HG03103 (cell line): ENCODE measurements around the gene AGXT.

Experiments
- ATAC-seq: cut with Tn5 transposase; IDR thresholded peaks from one replicate; pipeline ENCODE4 v1.9.1; 2021; ENCODE audit warnings: low read depth; ENCODE audit not compliant: unreplicated experiment

Gene AGXT

DNA sequence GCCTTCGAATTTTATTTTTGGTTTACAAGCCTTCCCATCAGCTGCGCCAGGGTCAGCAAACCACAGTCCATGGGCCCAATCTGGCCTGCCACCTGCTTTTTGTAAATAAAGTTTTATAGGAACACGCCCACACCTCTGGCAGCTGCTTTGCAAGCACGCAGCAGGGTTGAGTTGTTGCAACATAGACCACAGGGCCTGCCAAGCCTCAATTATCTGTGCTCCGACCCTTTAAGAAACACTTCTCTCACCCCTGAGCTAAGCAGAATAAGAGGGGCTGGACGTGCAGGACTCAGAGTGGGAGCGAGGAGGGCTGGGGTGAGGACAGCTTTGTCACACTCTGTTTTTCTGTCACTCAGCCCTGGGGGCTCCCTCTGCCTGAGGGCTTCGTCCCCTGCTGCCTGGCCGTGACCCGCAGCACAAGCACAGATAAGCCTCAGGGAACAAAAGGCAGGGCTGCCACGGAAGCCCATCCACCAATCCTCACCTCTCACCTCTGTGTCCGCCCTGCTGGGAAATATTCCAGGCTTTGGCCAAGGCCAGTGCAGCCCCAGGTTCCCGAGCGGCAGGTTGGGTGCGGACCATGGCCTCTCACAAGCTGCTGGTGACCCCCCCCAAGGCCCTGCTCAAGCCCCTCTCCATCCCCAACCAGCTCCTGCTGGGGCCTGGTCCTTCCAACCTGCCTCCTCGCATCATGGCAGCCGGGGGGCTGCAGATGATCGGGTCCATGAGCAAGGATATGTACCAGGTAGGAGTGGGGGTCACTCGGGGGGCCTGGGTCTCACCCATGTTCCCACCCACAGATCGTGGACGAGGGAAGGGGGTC is at the start of gene AGXT:
TSS of gene AGXT (plus strand) at position 539 of the 823 bp plus-strand sequence. CDS start at position 581, 42 bp downstream.
- no peak for ATAC-seq

DNA sequence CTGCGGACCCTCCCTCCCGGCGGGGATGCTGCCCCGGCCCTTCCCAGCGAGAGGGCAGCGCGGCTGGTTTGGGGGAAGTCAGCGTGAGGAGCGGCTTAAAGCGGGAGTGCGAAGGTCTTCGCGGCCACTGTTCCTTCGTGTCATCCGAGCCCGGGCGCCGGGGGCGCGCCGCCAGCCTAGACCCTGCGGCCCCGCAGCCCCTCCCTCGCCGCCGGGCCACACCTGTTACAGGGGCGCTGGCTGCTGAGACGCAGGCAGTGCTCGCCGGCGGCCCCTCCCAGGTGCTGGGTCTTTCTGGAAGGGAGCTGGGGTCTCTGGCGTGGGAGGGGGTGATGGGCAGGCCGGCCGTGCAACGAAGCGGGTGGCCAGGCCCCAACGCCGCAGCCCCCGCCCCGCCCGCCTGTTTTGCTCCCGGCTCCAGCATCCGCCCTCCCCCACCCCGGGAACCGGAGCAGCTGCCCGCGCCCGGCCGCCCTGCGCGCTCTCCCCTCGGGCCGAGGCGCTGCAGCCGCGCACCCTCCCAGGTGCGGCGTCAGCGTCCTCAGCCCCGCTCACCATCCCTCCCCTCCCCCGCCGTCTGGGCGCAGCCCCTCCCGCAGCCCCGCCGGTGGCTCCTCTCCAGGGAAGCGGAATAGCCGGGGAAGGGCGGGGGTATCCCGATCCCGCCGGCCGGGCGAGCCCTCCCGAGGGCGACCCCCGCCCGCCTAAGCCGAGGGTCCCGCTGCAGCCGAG is 49.3 kb upstream of the AGXT start:
- ATAC-seq = no peak

DNA sequence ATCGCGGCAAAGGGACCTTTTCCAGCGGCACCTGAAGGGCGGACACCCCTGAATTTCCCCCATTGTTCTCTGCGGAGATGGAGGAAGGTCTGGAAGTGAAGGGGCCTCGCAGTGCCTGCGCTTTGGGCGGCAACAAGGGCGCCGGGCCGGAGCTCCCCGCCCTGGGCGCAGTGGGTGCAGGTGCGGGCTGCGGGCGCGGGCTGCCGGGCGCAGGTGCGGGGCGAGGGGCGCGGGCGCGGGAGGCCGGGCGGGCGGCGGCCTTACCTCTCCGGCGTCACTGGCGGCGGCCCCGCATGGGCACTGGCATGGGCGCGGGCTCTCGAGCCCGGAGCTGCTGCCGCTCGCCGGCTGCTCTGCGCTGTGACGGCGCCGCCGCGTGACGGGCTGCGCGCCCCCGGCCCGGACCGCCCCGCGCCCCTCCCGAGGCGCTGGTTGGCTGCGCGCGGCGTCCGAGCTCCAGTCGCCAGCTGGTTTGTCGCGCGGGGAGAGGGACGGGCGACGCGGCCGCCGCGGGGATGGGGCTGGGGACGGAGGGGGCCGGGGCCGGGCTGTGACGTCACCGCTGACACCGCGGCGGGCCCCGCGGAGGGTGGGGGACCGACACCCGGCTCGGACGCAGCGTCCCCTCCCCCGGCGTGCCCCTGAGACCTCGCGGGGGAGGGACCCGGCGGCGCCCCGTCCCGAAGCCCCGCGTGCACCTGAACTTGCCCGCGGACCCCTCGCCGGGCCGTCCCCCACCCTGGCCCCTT is 48.6 kb upstream of the AGXT start, which contains the start of gene KIF1A:
TSS of gene KIF1A (minus strand) at position 362 of the 749 bp plus-strand sequence. CDS start 22,467 bp downstream, outside the sequence.
- no peak for ATAC-seq

DNA sequence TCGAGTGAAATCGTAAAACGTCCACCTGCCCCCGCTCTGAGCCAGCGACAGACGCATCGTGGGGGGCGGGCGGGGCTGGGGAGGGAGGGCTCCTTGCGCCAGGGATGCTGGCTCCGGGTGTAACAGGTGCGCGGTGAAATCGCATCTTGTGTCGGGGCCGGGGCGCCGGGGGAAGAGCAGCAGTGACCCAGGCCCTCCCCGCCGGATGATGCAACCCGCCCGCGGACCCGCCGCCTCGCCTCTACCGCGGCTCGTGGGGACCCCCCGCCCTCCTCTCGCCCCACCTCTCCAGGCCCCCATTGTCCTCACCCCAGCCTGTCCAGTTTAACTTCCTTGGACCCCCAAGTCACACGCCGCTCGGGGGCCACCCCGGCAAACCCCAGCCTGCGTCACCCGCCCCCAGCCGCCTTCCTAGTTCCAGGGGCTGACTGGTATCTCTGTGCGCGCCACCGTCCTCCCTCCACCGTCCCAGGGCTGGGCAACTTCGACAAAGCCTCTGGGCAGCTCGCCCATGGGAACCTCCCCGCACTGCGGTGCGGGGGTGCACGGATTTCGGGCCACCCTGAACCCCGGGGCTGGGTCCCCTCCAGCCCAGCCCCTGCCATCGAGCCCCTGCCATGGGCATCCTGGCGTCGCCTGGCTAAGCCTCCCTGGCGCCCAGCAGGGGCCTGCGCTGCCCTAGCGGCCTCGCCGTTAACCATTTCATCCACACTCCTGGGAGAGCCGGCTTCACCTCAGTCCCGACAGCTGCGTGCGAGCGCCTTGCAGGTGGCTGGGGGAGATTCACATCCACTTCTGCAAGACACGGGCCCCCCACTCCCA is 47.8 kb upstream of the AGXT start:
- ATAC-seq = no peak

DNA sequence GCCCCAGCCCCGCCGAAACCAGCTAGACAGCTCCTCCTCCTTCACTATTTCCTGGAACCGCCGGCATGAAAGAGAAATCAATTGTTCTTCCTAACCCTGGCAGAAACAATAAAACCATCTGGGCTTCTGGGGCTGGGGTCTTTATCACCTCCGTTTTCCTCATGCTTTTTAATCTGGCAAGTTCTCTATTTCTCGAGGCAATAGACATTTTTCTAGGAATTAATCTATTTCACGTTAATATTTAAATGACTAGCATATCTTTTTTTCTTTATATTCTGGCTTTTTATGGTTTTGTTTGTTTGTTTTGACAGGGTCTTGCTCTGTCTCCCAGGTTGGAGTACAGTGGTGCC is 47.2 kb upstream of the AGXT start:
- ATAC-seq = no peak

DNA sequence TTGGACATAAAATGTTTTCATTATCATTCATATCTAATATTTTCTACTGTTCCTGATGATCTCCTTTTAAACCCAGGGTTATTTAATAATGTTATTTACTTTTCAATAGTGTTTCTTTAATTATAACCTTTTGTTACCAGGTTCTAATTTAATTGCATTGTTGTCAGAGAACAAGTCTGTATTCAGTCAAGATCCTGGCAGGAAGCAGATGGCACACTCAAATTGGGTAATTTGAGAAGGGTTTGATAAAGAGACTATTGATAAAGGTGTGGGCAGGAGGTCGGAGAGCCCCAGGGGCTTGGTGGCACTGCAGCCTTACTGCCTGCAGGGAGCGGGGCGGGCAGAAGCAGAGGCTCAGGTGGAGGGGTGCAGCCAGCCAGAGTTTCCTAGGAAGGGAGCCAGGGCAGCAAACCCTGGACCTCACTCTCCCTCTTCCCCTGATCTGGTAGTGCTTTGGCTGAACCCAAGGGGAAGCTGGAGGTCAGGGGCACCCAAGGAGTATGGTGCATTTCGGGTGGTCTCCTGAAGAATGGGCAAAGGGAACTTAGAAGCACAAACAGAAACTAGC is 46.3 kb upstream of the AGXT start:
- no peak for ATAC-seq

DNA sequence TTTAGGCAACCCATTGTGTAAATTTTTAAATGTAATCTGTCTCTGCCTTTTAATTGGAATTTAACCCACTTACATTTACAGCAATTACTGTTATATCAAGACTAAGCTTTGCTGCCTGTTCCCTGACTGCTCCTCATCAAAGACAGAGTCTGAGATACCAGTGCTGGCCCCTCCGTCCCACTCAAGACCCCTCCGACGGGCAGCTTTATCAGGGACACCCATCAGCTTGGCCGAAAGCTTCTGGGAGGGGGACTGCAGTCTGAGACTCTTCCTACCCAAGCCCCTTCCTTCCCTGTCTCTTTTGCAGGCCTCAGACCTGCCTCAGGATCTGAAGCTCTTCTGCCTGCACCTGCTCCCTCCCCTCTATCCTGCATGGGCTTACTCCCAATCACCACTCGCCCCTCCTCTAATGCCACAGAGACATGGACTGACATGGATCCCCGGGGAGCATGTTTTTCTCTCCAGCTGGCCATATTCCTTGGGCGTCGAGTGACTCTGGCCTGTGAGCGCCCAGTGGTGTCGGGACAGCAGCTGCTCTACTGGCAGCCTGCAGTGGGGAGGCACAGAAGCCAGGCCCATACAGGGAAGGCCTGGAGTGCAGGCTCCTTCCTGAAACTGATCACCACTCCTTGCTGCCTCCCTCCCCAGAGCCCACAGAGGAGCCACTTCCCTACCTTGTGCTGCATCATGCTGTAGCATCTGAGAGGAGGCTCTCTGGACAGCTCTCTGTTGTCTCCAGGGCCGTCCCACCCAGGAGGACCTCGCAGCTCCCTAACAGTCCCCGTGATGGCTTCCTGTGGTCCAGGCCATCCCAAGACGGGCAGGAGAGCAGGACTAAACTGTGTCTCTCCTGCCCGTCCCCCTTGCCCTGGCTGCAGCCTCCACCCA is 44.9 kb upstream of the AGXT start:
- ATAC-seq = no peak

DNA sequence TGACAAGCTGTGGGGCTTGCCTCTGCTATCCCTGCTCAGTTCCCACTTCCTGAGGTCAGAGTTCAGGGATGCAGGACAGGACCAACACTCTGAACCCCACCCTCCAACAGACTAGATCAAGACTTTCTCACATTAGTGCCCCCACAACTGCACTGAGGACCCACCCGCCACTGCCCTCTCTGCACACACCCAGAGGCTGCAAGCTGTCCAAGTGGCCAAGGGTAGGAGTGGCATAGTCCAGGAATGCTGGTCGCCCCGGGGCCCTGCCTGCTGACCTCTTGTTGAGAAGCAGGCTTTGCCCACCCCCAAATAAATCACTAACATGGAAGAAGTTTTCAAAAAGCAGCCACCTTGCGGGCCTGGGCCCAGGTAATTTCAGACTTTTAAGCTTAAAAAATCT is 43.1 kb upstream of the AGXT start:
- ATAC-seq = no peak

DNA sequence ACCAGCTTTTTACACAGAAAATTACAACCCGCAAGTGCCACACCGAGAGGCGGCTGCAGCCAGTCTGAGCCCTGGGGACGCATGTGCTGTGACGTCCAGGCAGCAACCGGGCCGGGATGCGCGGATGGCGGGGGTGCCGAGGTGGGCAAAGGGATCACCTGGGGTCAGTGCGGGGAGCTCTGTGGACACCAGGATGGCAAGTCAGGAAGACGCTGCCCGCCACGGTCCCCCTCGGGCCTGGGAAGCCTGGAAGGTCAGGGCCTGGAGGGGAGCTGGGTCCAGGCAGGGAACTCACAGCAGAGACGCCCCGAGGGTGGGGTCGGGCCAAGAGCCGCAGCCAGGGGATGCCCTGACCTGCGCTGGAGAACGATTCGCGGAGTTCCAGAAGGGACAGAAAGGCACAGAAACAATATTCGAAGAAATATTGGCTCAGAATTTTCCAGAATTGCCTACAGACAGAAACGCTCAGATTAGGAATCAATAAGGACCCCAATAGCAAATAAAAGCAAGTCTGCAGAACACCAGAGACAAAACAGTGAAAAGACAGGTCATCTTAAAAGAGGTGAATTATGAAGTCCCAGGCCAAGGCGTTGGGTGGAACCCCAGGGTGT is 36.9 kb upstream of the AGXT start:
- ATAC-seq = no peak

DNA sequence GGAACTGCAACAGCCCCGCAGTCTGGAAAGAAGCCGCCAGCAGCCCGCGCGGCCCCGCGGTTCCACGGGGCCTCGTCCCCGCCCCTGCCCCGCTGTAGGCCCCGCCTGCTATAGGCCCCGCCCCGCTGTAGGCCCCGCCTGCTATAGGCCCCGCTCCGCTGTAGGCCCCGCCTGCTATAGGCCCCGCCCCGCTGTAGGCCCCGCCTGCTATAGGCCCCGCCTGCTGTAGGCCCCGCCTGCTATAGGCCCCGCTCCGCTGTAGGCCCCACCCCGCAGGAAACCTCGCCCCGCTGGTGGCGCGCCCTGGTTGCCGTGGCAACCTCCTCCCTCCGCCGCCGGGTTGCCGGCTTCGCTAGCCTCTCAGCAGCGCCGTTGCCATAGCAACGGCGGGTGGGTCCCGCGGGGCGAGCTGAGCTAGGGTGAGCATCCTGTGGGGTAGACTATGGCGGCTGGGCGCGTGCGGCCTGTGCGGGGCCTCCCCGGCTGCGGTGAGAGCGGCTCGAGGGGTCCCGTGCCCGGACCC is 36.4 kb upstream of the AGXT start:
- peak; percentile 92 for ATAC-seq

DNA sequence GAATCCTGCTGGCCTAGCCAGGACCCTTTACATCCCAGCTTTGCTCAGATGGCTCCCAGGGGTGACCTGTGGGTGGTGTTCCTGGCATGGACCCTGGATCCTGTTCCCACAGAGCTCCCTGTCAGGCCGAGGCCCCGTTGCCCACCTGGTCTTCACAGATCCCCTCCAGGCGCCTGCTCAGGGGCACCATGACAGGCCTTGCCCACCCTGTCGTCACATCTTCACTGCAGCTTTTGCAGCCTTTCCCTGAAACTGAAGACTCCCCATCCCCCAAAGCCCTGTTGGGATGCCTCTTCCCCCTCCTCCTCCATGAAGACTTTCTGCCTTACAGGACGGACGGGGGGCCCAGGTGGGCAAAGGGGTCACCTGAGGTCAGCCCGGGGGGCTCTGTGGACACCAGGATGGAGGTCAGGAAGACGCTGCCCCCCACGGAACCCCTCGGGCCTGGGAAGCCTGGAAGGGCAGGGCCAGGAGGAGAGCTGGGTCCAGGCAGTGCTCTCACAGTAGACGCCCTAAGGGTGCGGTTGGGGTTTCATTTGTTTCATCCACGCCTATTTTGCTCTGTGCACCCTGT is 35.6 kb upstream of the AGXT start:
- ATAC-seq = no peak

DNA sequence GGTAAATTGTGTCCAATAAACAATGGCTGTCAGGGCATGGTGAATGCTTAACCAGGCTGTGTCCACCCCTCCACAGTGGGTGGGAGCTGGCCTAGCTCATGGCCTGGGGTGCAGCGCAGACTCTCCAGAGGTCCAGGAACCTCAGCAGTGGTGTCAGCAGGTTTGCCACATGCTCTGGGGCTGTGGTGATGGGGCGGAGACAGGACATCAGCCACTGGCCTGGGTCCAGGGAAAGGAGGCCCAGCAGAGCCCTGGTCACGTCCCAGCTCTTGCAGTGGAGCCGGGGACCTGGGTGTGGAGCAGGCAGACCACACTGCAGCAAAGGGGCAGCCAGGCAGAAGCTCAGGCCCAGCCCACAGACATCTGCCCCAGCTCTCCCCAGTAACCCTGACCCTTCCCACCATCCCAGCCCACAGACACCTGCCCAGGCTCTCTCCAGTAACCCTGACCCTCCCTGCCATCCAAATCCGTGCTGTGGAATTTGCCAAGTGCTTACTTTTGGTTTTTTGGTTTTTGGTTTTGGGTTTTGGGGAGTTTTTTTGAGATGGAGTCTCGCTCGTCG is 34.8 kb upstream of the AGXT start:
- no peak for ATAC-seq

DNA sequence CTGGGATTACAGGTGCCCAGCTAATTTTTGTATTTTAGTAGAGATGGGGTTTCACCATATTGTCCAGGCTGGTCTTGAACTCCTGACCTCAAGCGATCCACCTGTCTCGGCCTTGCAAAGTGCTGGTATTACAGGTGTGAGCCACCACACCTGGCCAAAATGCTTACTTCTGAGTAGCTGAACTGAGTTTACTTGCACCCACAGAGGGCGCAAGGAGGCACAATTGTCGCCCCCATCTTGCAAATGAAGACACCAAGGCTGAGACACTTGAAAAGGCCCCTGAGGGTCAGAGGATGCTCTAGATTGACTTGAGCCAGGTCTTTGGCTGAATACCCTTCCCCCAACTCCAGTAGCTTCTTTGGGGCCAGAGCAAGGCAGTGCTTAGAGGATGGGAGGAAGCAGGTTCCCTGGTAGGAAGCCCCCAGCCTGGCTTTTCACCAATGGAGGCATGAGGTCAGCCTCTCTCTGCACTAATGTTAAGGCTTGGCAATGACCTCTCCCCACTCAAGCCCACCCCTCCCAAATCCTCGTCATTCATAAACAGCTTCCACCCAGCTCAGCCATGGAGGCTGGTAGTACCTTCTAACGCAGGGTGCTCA is 34.1 kb upstream of the AGXT start:
- no peak for ATAC-seq

DNA sequence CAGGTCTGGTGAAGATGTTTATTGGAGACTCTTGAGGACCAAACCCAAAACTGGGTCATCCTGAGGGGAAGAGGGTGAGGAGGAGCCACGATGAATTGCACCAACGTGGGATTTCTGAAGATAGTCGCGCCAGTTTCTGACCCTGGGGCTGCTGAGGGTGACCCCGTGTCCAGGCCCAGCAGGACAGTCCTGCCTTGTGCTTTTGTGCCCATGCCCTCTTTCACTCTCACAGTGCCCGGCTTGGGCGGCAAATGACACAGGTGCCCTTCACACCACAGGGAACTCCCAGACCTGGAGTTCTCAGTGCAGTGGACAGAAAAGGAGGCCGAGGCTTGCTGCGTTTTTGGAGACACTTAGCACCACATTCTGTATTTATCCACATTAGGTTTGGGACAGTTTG is 33.1 kb upstream of the AGXT start:
- ATAC-seq = no peak

DNA sequence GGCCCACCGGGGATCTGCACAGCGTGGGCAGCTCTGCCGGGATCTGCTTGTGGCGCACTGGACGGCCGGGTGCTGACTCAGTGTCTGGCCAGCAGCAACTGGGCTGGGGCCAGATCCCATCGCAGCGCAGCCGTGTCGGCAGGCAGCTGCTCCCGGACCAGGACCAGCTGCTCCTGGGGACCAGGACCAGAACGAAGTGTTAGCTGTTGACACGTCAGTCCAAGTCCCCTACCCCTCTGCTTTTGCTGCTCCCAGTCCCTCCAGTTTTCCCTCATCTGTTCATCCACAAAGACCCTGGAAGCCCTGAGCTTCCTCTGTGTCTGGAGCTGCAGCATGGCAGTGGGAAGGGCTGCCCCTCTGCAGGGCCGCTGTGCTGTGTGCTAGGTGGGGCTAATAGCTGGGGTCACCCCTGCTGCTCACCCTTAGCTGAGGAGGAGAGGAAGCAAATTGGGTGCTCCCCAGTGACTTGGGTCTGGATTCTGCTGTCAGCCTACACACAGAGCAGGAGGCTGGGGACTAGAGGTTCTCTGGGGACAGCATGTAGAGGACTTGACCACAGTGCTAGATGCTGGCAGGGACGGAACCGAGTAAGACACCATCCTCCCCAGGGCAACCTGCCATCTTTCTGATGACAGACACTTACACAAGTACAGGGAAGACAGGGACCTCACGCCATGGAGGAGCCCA is 31.7 kb upstream of the AGXT start:
- ATAC-seq = no peak

DNA sequence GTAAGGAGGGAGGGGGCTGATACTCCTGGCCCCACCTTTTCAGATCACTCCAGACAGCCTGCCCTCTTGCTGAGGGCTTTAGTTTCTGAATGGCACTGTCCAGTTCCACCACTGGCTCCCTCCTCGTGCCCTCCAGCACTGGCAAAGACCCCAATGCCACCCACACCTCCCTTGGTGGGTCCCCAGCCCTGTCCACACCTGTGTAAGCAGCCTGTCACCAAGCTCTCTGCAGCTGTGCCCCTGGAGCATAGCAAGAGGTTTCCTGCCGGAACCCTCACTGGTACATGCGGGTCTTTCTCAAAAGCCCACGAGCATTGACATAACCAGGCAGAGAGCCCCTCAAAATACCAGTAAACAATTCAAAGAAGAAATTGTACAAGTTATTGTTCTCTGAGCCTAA is 31.0 kb upstream of the AGXT start:
- no peak for ATAC-seq
